Body of pancreas (tissue), 4 donors: ENCODE data around the gene PRKAG2. TPM values are rescaled to one million over a fixed set of nuclear protein-coding genes. Genes with fewer than 3 reads are reported as not detected.

ENCODE experiments used
- ATAC-seq: fragments of 150-250 bp; one replicate; pipeline ENCODE4 v1.9.1; 2016
- DNase-seq, 4 donors: peaks; one replicate each; pipeline ENCODE4 v3.0.0-alpha.2; 2019
- H3K27ac ChIP-seq, 4 donors: fragments of 200-600 bp; sonication (generic); 1 replicate in 3 of 4; 2 replicates in 1 of 4; pipeline versions ENCODE4 v1.5.1 to v1.6.1; 2016 to 2019; ENCODE audit warnings: mild to moderate bottlenecking in 1 of 4, mixed read lengths in 1 of 4, moderate library complexity in 1 of 4
- H3K27me3 ChIP-seq, 2 donors: fragments of 200-600 bp; sonication (generic); one replicate each; pipeline ENCODE4 v1.6.0; 2016; ENCODE audit warnings: mild to moderate bottlenecking in 1 of 2
- H3K36me3 ChIP-seq, 2 donors: fragments of 200-600 bp; sonication (generic); replicated peaks in 1 of 2; 2 replicates each; pipeline ENCODE4 v1.5.1; 2016; ENCODE audit warnings: low read depth in 2 of 2; ENCODE audit not compliant: insufficient read depth in 1 of 2
- H3K4me1 ChIP-seq: fragments of 200-600 bp; sonication (generic); one replicate; pipeline ENCODE4 v1.6.0; 2016
- H3K4me3 ChIP-seq, 2 donors: fragments of 200-600 bp; sonication (generic); 1 replicate in 1 of 2; 2 replicates in 1 of 2; pipeline ENCODE4 v1.5.1; 2016 to 2019
- H3K9me3 ChIP-seq, 3 donors: fragments of 200-600 bp; sonication (generic); 1 replicate in 2 of 3; 2 replicates in 1 of 3; pipeline ENCODE4 v1.5.1; 2016
- POLR2A ChIP-seq, 3 donors: fragments of 450-650 bp; IDR thresholded peaks; one replicate each; pipeline ENCODE4 v1.6.1; 2016; ENCODE audit warnings: antibody characterized with exemption in 3 of 3, mild to moderate bottlenecking in 2 of 3
- WGBS, 2 donors: methylation state at CpG; one replicate each; pipeline ENCODE4 v1.1.5; 2017; 5-methylcytosine and 5-hydroxymethylcytosine counted together
- intact Hi-C: fragments of 100-400 bp; cut with DNase I; formaldehyde crosslinking; loops from one replicate; pipeline ENCODE4 v1.15.1; 2023
- total RNA-seq, 2 donors: library from RNA; depleted of rRNA; stranded (reverse); fragments of >200 nt; gene quantifications; one replicate each; pipeline ENCODE4 v1.1.0, GENCODE V29; 2016
- TF ChIP-seq, protein P1 (sequence below), 7 experiments: fragments of 450-650 bp in 4 of 7; fragments of 200-600 bp in 3 of 7; sonication (generic) in 3 of 7; IDR thresholded peaks; one replicate each; pipeline ENCODE4 v1.5.1; 2016 to 2019; ENCODE audit warnings: antibody characterized with exemption in 7 of 7

The PRKAG2 gene
- total RNA-seq, 2 donors from 2014 or later, result 9.9 to 24.4 TPM

DNA sequence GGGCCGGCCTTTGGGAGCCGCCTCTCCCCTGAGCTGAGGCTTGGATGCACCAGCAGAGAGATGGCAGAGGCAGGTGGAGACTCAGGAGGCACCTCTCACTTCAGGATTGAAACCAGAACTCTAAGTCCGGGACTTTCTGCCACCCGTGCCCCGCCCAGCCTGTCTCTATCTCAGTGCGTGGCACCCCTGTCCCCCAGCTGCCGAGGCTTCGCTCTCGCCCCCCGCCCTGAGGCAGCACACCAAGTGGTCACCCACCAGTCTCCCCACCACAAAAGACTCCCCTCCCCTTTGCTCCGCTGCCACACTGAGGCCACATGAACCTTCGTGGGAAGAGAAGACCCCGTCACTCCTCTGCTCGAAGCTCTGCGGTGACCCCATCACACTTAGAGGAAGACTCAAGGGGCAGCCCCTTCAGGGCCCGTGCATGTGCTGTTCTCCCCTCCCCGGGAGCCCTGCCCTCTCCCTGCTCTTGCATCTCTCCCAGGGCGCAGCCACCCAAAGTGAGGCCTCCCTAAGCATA lies 166.7 kb downstream of the PRKAG2 start:
- no peak overlapping the region for H3K4me3 ChIP-seq
- WGBS, 2 donors, result 86 to 99% methylated on average over 11 to 18 of the region's 18 CpGs
- intact Hi-C loops, result no loop called here
- peaks cover 14% of the 10 kb centered on the region for H3K4me1 ChIP-seq
- H3K36me3 ChIP-seq, result no peaks in the 10 kb centered on the region
- DNase-seq (no peak), ATAC-seq (no peak)
- no peaks in the 10 kb centered on the region for H3K27me3 ChIP-seq
- H3K9me3 ChIP-seq, result no peaks in the 10 kb centered on the region
- TF ChIP-seq POLR2A (IDR thresholded peaks at IDR 0.05), result no peak
- TF ChIP-seq, protein P1, sequence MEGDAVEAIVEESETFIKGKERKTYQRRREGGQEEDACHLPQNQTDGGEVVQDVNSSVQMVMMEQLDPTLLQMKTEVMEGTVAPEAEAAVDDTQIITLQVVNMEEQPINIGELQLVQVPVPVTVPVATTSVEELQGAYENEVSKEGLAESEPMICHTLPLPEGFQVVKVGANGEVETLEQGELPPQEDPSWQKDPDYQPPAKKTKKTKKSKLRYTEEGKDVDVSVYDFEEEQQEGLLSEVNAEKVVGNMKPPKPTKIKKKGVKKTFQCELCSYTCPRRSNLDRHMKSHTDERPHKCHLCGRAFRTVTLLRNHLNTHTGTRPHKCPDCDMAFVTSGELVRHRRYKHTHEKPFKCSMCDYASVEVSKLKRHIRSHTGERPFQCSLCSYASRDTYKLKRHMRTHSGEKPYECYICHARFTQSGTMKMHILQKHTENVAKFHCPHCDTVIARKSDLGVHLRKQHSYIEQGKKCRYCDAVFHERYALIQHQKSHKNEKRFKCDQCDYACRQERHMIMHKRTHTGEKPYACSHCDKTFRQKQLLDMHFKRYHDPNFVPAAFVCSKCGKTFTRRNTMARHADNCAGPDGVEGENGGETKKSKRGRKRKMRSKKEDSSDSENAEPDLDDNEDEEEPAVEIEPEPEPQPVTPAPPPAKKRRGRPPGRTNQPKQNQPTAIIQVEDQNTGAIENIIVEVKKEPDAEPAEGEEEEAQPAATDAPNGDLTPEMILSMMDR (IDR thresholded peaks at IDR 0.05), result no peak
- H3K27ac ChIP-seq, result no peak overlapping the region

DNA sequence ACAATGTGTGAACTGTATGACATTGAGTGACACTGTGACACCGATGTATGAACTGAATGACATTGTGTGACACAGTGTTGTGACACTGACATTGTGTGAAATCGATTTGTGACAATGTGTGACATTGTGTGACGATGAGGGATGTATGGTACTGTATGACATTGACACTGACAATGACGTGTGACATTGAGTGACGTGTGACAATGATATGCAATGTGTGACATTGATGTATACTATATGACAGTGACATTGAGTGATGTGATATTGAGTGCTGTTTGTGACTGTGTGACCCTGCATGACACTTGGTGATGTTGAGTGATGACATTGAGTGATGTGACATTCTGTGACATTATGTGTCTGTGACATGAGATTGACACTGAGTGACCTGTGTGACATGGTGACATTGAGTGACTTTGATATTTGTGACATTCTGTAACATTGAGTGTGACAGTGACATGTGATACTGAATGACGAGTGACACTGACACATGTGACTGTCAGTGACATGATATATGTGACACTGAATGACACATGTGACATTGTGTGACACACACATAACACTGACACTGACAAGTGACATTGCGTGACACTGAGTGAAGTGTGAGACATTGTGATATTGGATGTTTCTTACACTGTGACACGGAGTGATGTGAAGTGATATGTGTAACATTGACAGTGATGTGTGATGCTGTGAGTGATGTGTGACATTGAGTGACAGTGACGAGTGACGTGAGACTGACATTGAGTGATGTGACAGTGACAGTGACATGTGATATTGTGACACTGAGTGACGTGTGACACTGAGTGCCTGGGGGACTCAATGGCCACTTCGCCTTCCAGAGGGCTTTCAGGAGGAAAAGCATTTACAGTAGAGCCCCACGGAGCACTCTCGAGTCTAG lies 167.5 kb downstream of the PRKAG2 start:
- TF ChIP-seq, protein P1 (IDR thresholded peaks at IDR 0.05), result no peak
- no peak for TF ChIP-seq POLR2A (IDR thresholded peaks at IDR 0.05)
- WGBS, 2 donors, result 93 to 94% methylated on average over 14 of the region's 14 CpGs
- H3K9me3 ChIP-seq, result no peaks in the 10 kb centered on the region
- H3K4me3 ChIP-seq, result no peak overlapping the region
- no peak for DNase-seq
- no peak overlapping the region for H3K27ac ChIP-seq
- intact Hi-C loops, result no loop called here
- no peak for ATAC-seq
- H3K4me1 ChIP-seq, result peaks cover 14% of the 10 kb centered on the region
- no peaks in the 10 kb centered on the region for H3K27me3 ChIP-seq
- H3K36me3 ChIP-seq, result no peaks in the 10 kb centered on the region

DNA sequence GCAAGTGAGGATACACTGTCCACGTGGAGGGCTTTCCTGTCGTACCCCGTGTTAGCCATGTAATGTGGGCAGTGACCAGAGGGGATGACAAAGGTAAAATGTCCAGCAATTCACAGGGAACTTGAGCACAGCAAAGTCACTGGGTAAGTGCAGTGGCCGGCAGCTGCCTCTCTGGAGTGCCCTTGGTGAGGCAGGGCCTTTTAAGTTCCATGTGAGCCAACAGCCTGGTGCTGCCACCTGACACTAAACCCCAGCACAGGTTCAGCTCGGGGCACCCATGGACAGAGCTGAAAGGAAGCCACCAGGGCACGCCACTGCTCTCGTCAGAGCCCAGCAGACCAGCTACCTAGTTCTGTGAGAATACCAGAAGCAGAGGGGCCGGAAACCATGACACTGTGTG lies 168.3 kb downstream of the PRKAG2 start:
- Histone ChIP-seq H3K4me3 (no peak overlapping the region), H3K27ac (no peak overlapping the region), H3K36me3 (no peaks in the 10 kb centered on the region), H3K4me1 (peaks cover 14% of the 10 kb centered on the region), H3K9me3 (no peaks in the 10 kb centered on the region), H3K27me3 (no peaks in the 10 kb centered on the region)
- ATAC-seq (no peak), DNase-seq (no peak)
- WGBS, 2 donors, result 86 to 94% methylated on average over 8 of the region's 8 CpGs
- TF ChIP-seq POLR2A (IDR thresholded peaks at IDR 0.05), result no peak
- TF ChIP-seq, protein P1 (IDR thresholded peaks at IDR 0.05), result no peak
- intact Hi-C loops, result no loop called here

DNA sequence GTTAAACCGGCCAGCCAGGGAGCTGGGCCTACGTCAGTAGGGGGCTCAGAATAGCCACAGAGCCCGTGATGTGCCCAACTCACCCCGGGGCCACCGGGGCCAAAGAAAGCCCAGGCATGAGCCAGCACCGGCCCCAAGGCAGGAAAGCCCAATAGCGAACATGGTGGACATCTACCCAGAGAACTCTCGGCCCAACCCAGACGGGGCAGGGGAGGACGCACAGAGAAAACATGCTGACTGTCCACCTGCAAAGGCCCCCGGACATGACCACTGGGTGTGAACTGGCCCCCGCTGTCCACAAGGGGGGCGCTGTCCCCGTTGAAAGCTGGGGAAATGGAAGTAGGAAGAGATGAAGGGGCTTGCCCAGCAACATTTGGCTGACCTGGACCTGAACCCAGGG lies 169.2 kb downstream of the PRKAG2 start:
- ATAC-seq, result no peak
- DNase-seq, result no peak
- H3K27ac ChIP-seq, result no peak overlapping the region
- intact Hi-C loops, result no loop called here
- H3K4me3 ChIP-seq, result no peak overlapping the region
- TF ChIP-seq, protein P1 (IDR thresholded peaks at IDR 0.05), result no peak
- no peak for TF ChIP-seq POLR2A (IDR thresholded peaks at IDR 0.05)
- peaks cover 14% of the 10 kb centered on the region for H3K4me1 ChIP-seq
- 92 to 99% methylated on average over 5 to 14 of the region's 14 CpGs for WGBS, 2 donors
- H3K36me3 ChIP-seq, result no peaks in the 10 kb centered on the region
- H3K27me3 ChIP-seq, result no peaks in the 10 kb centered on the region
- no peaks in the 10 kb centered on the region for H3K9me3 ChIP-seq
